ENCODE measurements around the gene FXYD5.
"Not testable (repeated sequence)": the region's sequence is repeated elsewhere in the genome, so short reads cannot be mapped to it uniquely, and the experiment has no call there.

The FXYD5 gene

GRCh38 chr19:35128398-35129057, 26.0 kb upstream of the FXYD5 start:
- peaks cover 14% of the 10 kb centered on the region for H3K4me1 ChIP-seq (ENCODE audit: insufficient read depth, low read length, severe bottlenecking)
- H3K4me2 ChIP-seq (ENCODE audit: low read length) = no peak overlapping the region
- no peak overlapping the region for H3K9ac ChIP-seq (ENCODE audit: low read length)
- no peaks in the 10 kb centered on the region for H3K9me3 ChIP-seq (ENCODE audit: low read length)
- no peaks in the 10 kb centered on the region for H3F3A ChIP-seq (ENCODE audit: insufficient read depth, low read length)
- no peaks in the 10 kb centered on the region; the same call in 1 of the 2 replicates for H3K27me3 ChIP-seq (ENCODE audit: insufficient read depth, low read length)
- H3K27ac ChIP-seq (ENCODE audit: low read depth, low read length, poor library complexity, severe bottlenecking) = no peak overlapping the region
- H3K4me3 ChIP-seq (ENCODE audit: low read depth, low read length, poor library complexity, severe bottlenecking) = no peak overlapping the region
- no peaks in the 10 kb centered on the region for H3K9me2 ChIP-seq (ENCODE audit: low read depth, low read length)
- no peak overlapping the region for H2AFZ ChIP-seq (ENCODE audit: low read length)
- no peak for TF ChIP-seq CTCF (IDR thresholded peaks at IDR 0.05; ENCODE audit: low read length)
- TF ChIP-seq EZH2 (IDR thresholded peaks at IDR 0.05; ENCODE audit: borderline replicate concordance, low read length) = no peak
- no peaks in the 10 kb centered on the region for H3K79me2 ChIP-seq (ENCODE audit: insufficient read depth, low read length)
- H4K20me1 ChIP-seq (ENCODE audit: insufficient read depth, low read length) = no peaks in the 10 kb centered on the region
- H3K36me3 ChIP-seq (ENCODE audit: insufficient read depth, low read length) = no peaks in the 10 kb centered on the region

GRCh38 chr19:35129724-35130274, 24.7 kb upstream of the FXYD5 start:
- H3F3A ChIP-seq (ENCODE audit: insufficient read depth, low read length); H3K9ac ChIP-seq (ENCODE audit: low read length); H4K20me1 ChIP-seq (ENCODE audit: insufficient read depth, low read length); H3K4me1 ChIP-seq (ENCODE audit: insufficient read depth, low read length, severe bottlenecking); H3K9me2 ChIP-seq (ENCODE audit: low read depth, low read length); H3K9me3 ChIP-seq (ENCODE audit: low read length); H3K27me3 ChIP-seq (ENCODE audit: insufficient read depth, low read length); H3K4me3 ChIP-seq (ENCODE audit: low read depth, low read length, poor library complexity, severe bottlenecking); H2AFZ ChIP-seq (ENCODE audit: low read length); H3K79me2 ChIP-seq (ENCODE audit: insufficient read depth, low read length); H3K36me3 ChIP-seq (ENCODE audit: insufficient read depth, low read length); H3K4me2 ChIP-seq (ENCODE audit: low read length); H3K27ac ChIP-seq (ENCODE audit: low read depth, low read length, poor library complexity, severe bottlenecking): not testable (repeated sequence)

GRCh38 chr19:35130761-35131720, 23.5 kb upstream of the FXYD5 start:
- no peak overlapping the region for H3K9ac ChIP-seq (ENCODE audit: low read length)
- no peaks in the 10 kb centered on the region for H3K9me3 ChIP-seq (ENCODE audit: low read length)
- TF ChIP-seq EZH2 (IDR thresholded peaks at IDR 0.05; ENCODE audit: borderline replicate concordance, low read length) (no peak), CTCF (IDR thresholded peaks at IDR 0.05; ENCODE audit: low read length) (no peak)
- no peaks in the 10 kb centered on the region for H3K79me2 ChIP-seq (ENCODE audit: insufficient read depth, low read length)
- no peak overlapping the region for H3K27ac ChIP-seq (ENCODE audit: low read depth, low read length, poor library complexity, severe bottlenecking)
- no peaks in the 10 kb centered on the region for H3F3A ChIP-seq (ENCODE audit: insufficient read depth, low read length)
- no peaks in the 10 kb centered on the region for H3K9me2 ChIP-seq (ENCODE audit: low read depth, low read length)
- no peaks in the 10 kb centered on the region for H3K36me3 ChIP-seq (ENCODE audit: insufficient read depth, low read length)
- H4K20me1 ChIP-seq (ENCODE audit: insufficient read depth, low read length) = no peaks in the 10 kb centered on the region
- no peak overlapping the region for H3K4me3 ChIP-seq (ENCODE audit: low read depth, low read length, poor library complexity, severe bottlenecking)
- H3K27me3 ChIP-seq (ENCODE audit: insufficient read depth, low read length) = no peaks in the 10 kb centered on the region; the same call in 1 of the 2 replicates
- no peak overlapping the region for H2AFZ ChIP-seq (ENCODE audit: low read length)
- H3K4me1 ChIP-seq (ENCODE audit: insufficient read depth, low read length, severe bottlenecking) = no peaks in the 10 kb centered on the region
- H3K4me2 ChIP-seq (ENCODE audit: low read length) = no peak overlapping the region

Data from OCI-LY1 (cell line).